Muscle layer of duodenum (tissue), 2 donors: Measurements from ENCODE around the gene STAB2.

ENCODE experiments used
- H3K27ac ChIP-seq: one replicate; pipeline ENCODE4 v1.7.0; 2013; ENCODE audit warnings: mild to moderate bottlenecking, low read length
- H3K27me3 ChIP-seq: one replicate; pipeline ENCODE4 v1.7.0; 2013; ENCODE audit warnings: low read depth, mild to moderate bottlenecking, control low read depth, low read length
- H3K36me3 ChIP-seq, 2 donors: one replicate each; pipeline ENCODE4 v1.7.0; 2013; ENCODE audit warnings: low read length in 2 of 2, control low read depth in 1 of 2, mild to moderate bottlenecking in 1 of 2; ENCODE audit not compliant: insufficient read depth in 2 of 2, control insufficient read depth in 1 of 2
- H3K4me1 ChIP-seq, 2 donors: one replicate each; pipeline ENCODE4 v1.7.0; 2013; ENCODE audit warnings: low read length in 2 of 2, mild to moderate bottlenecking in 2 of 2, control low read depth in 1 of 2, moderate library complexity in 1 of 2; ENCODE audit not compliant: insufficient read depth in 2 of 2, control insufficient read depth in 1 of 2
- H3K4me3 ChIP-seq, 2 donors: one replicate each; pipeline ENCODE4 v1.7.0; 2013; ENCODE audit warnings: low read length in 2 of 2, low read depth in 1 of 2, mild to moderate bottlenecking in 1 of 2
- H3K9me3 ChIP-seq, 2 donors: one replicate each; pipeline ENCODE4 v1.7.0; 2013; ENCODE audit warnings: low read length in 2 of 2, control low read depth in 1 of 2, mild to moderate bottlenecking in 1 of 2; ENCODE audit not compliant: control insufficient read depth in 1 of 2
- donor health status: healthy.

STAB2 gene

GRCh38 chr12:103588680-103589079, 1.6 kb downstream of the STAB2 start:
- H3K9me3 ChIP-seq, result no peaks in the 10 kb centered on the region
- no peak overlapping the region for H3K4me3 ChIP-seq
- no peaks in the 10 kb centered on the region for H3K36me3 ChIP-seq
- H3K27me3 ChIP-seq, result no peaks in the 10 kb centered on the region
- H3K27ac ChIP-seq, result no peak overlapping the region
- no peaks in the 10 kb centered on the region for H3K4me1 ChIP-seq

GRCh38 chr12:103589517-103589916, 2.4 kb downstream of the STAB2 start:
- H3K4me1 ChIP-seq, result no peaks in the 10 kb centered on the region
- no peaks in the 10 kb centered on the region for H3K36me3 ChIP-seq
- no peak overlapping the region for H3K27ac ChIP-seq
- H3K27me3 ChIP-seq, result no peaks in the 10 kb centered on the region
- H3K9me3 ChIP-seq, result no peaks in the 10 kb centered on the region
- H3K4me3 ChIP-seq, result no peak overlapping the region

GRCh38 chr12:103590271-103590670, 3.2 kb downstream of the STAB2 start:
- H3K36me3 ChIP-seq, result no peaks in the 10 kb centered on the region
- no peak overlapping the region for H3K4me3 ChIP-seq
- H3K9me3 ChIP-seq, result no peaks in the 10 kb centered on the region
- H3K27me3 ChIP-seq, result no peaks in the 10 kb centered on the region
- H3K4me1 ChIP-seq, result no peaks in the 10 kb centered on the region
- no peak overlapping the region for H3K27ac ChIP-seq

GRCh38 chr12:103596981-103597380, 9.9 kb downstream of the STAB2 start:
- Histone ChIP-seq H3K27ac (no peak overlapping the region), H3K4me3 (no peak overlapping the region), H3K36me3 (no peaks in the 10 kb centered on the region), H3K4me1 (no peaks in the 10 kb centered on the region), H3K27me3 (no peaks in the 10 kb centered on the region), H3K9me3 (no peaks in the 10 kb centered on the region)

GRCh38 chr12:103599274-103599673, 12.2 kb downstream of the STAB2 start:
- Histone ChIP-seq H3K9me3 (no peaks in the 10 kb centered on the region), H3K36me3 (no peaks in the 10 kb centered on the region), H3K27me3 (no peaks in the 10 kb centered on the region), H3K4me3 (no peak overlapping the region), H3K27ac (no peak overlapping the region), H3K4me1 (no peaks in the 10 kb centered on the region)

GRCh38 chr12:103600967-103601728, 14.1 kb downstream of the STAB2 start:
- no peaks in the 10 kb centered on the region for H3K36me3 ChIP-seq
- no peak overlapping the region for H3K27ac ChIP-seq
- no peaks in the 10 kb centered on the region for H3K27me3 ChIP-seq
- no peaks in the 10 kb centered on the region for H3K4me1 ChIP-seq
- H3K4me3 ChIP-seq, result no peak overlapping the region
- H3K9me3 ChIP-seq, result no peaks in the 10 kb centered on the region

GRCh38 chr12:103620395-103620794, 33.3 kb downstream of the STAB2 start:
- Histone ChIP-seq H3K36me3 (no peaks in the 10 kb centered on the region), H3K27ac (no peak overlapping the region), H3K9me3 (no peaks in the 10 kb centered on the region), H3K4me1 (no peaks in the 10 kb centered on the region), H3K4me3 (no peak overlapping the region), H3K27me3 (no peaks in the 10 kb centered on the region)

GRCh38 chr12:103623716-103624115, 36.6 kb downstream of the STAB2 start:
- no peaks in the 10 kb centered on the region for H3K36me3 ChIP-seq
- H3K9me3 ChIP-seq, result no peaks in the 10 kb centered on the region
- no peak overlapping the region for H3K4me3 ChIP-seq
- H3K27me3 ChIP-seq, result no peaks in the 10 kb centered on the region
- H3K4me1 ChIP-seq, result peaks cover 0 to 12% of the 10 kb centered on the region in 2 donors
- H3K27ac ChIP-seq, result no peak overlapping the region

- H3K4me1 ChIP-seq, result peaks cover 0 to 12% of the 10 kb centered on the region in 2 donors
- H3K27ac ChIP-seq, result no peak overlapping the region
- no peaks in the 10 kb centered on the region for H3K36me3 ChIP-seq
- no peak overlapping the region for H3K4me3 ChIP-seq
- no peaks in the 10 kb centered on the region for H3K9me3 ChIP-seq
- H3K27me3 ChIP-seq, result no peaks in the 10 kb centered on the region
These were observed 39.4 kb downstream of the STAB2 start for GRCh38 chr12:103626498-103626897.

GRCh38 chr12:103627189-103627855, 40.2 kb downstream of the STAB2 start:
- Histone ChIP-seq H3K36me3 (no peaks in the 10 kb centered on the region), H3K27ac (no peak overlapping the region), H3K4me3 (no peak overlapping the region), H3K9me3 (no peaks in the 10 kb centered on the region), H3K27me3 (no peaks in the 10 kb centered on the region), H3K4me1 (peaks cover 0 to 12% of the 10 kb centered on the region in 2 donors)

- Histone ChIP-seq H3K9me3 (peaks cover 0 to 11% of the 10 kb centered on the region in 2 donors), H3K4me1 (no peaks in the 10 kb centered on the region), H3K27ac (no peak overlapping the region), H3K36me3 (no peaks in the 10 kb centered on the region), H3K27me3 (no peaks in the 10 kb centered on the region), H3K4me3 (no peak overlapping the region)
These were observed 45.6 kb downstream of the STAB2 start for GRCh38 chr12:103632554-103633216.
